Liver (tissue), 3 donors: ENCODE data around the gene ARAP1.

Experiments
- ATF3 ChIP-seq: IDR thresholded peaks from 2 replicates; pipeline ENCODE4 v1.6.1; 2016; ENCODE audit warnings: antibody characterized with exemption
- CTCF ChIP-seq: fragments of 150-350 bp; IDR thresholded peaks from 2 replicates; pipeline ENCODE4 v1.5.1; 2017; ENCODE audit warnings: improper control_type of control experiment, low read depth, low read length; ENCODE audit not compliant: missing input control
- FOXA1 ChIP-seq: IDR thresholded peaks from 2 replicates; pipeline ENCODE4 v1.6.1; 2016; ENCODE audit warnings: antibody characterized with exemption
- GABPA ChIP-seq, 2 donors: IDR thresholded peaks in 1 of 2; conservative IDR thresholded peaks in 1 of 2; 2 replicates each; pipeline ENCODE4 v1.6.1; 2016; ENCODE audit warnings: antibody characterized with exemption in 2 of 2, mild to moderate bottlenecking in 1 of 2, moderate library complexity in 1 of 2
- JUND ChIP-seq, 2 donors: IDR thresholded peaks; 2 replicates each; pipeline ENCODE4 v1.6.1; 2016; ENCODE audit warnings: antibody characterized with exemption in 2 of 2
- MAX ChIP-seq: IDR thresholded peaks from 2 replicates; pipeline ENCODE4 v1.6.1; 2016; ENCODE audit warnings: antibody characterized with exemption
- REST ChIP-seq: IDR thresholded peaks from 2 replicates; pipeline ENCODE4 v1.6.1; 2016; ENCODE audit warnings: antibody characterized with exemption, mild to moderate bottlenecking
- RXRA ChIP-seq, 2 donors: IDR thresholded peaks; 2 replicates each; pipeline ENCODE4 v1.6.1; 2017 to 2018; ENCODE audit warnings: antibody characterized with exemption in 2 of 2, mild to moderate bottlenecking in 1 of 2
- SP1 ChIP-seq: IDR thresholded peaks from 2 replicates; pipeline ENCODE4 v1.6.1; 2018; ENCODE audit warnings: antibody characterized with exemption, mild to moderate bottlenecking
- TAF1 ChIP-seq: conservative IDR thresholded peaks from 2 replicates; pipeline ENCODE4 v1.6.1; 2016; ENCODE audit warnings: antibody characterized with exemption, mild to moderate bottlenecking
- YY1 ChIP-seq: IDR thresholded peaks from 2 replicates; pipeline ENCODE4 v1.6.1; 2016; ENCODE audit warnings: antibody characterized with exemption, mild to moderate bottlenecking
- ZBTB33 ChIP-seq: IDR thresholded peaks from 2 replicates; pipeline ENCODE4 v1.6.1; 2016; ENCODE audit warnings: antibody characterized with exemption
- donor health status: healthy.
- donor health status: healthy.

- TF ChIP-seq CTCF, result no peak
- no peak for TF ChIP-seq ATF3
- TF ChIP-seq TAF1, result no peak
- no peak for TF ChIP-seq MAX
- TF ChIP-seq REST, result no peak
- no peak for TF ChIP-seq SP1
- TF ChIP-seq RXRA (IDR thresholded peaks at IDR 0.05), result no peak
- no peak for TF ChIP-seq GABPA (IDR thresholded peaks at IDR 0.05 in 1 of 2, conservative IDR thresholded peaks at IDR 0.05 in 1 of 2)
- no peak for TF ChIP-seq JUND (IDR thresholded peaks at IDR 0.05)
- no peak for TF ChIP-seq YY1
- no peak for TF ChIP-seq FOXA1
- no peak for TF ChIP-seq ZBTB33
These were observed 46.5 kb downstream of the ARAP1 start for GRCh38 chr11:72705442-72706365.
